NCI-H2029 (cell line): ENCODE measurements around the gene UFC1.

ENCODE experiments used
- DNase-seq: peaks from one replicate; lab custom pipeline; 2025; lab: John Stamatoyannopoulos, UW

Gene UFC1

DNA sequence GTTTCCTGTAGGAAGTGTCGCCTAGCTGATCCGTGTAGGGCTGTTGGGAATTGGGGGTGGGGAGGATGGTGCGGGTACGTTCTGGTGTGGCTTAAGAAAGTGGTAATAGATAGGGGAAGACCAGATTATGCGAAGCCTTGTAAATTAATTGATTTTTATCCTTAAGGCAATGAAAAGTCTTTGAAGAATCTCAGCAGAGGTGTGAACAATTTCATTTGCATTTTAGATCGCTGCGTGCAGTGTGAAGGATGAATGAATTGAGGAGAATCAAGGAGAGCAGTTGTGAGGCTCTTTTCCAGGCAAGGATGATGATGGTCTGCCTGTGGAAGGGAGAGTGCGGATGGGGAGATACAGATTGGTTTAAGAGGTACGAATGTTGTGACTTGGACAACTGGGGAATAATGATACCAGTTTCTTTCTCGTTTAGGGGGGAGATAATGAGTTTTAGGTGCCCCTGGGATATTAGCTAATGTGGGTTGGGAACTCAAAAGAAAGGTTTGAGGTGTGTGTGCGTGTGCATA is 20.5 kb upstream of the UFC1 start:
- DNase-seq = no peak

DNA sequence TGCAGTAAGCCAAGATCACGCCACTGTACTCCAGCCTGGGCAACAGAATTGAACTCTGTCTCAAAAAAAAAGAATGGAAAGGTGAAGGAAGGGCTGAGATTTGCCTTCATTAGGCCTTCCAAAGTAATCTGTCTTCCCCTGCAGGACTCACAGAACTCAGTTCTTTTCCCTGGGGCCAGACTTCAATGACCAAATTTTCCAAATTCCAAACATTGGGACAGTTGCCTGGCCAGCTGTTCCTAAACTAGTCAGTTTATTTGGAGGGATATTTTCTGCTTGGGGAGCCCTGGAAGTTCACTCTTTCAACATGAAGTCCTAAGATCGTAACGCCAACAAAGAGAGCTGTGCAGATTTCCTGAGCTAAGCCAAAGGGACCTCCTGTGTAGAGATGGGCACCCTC is 15.9 kb upstream of the UFC1 start:
- no peak for DNase-seq

DNA sequence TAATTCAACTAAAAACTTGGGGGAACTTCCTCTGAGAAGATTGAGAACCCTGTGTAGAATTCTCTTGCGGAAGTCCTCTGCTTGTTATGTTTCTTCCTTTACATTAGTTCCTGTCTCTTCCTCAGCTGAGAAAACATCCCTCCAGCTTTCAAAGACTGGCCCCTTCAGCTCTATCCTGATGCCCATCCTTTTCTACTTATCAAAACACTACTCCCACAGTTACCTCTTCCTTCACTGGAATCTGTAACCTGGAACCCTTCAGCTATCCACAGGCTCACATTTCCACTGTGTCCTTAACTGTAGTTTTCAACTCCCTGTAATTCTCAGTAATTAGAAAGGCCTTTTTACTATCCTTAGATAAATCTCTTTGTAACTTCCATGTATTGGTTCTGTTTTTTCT is 15.3 kb upstream of the UFC1 start:
- DNase-seq = no peak

DNA sequence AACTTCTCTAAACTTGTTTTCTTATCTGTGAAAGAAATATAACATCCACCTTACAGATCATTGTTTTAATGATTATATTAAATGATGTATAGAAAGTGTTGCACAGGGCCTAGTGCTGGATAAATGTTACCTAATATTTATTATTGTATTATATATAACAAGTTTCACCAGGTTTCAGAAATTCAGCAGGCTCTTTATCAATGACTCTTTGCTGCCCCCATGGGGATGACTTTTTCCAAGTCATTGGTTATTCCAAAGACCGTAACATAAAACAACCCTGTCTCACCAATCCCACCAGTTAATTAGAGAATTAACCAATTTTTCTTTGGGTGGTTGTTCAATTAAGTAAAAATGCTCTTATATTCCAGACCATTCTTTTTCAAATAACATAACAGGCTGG is 14.0 kb upstream of the UFC1 start:
- no peak for DNase-seq

DNA sequence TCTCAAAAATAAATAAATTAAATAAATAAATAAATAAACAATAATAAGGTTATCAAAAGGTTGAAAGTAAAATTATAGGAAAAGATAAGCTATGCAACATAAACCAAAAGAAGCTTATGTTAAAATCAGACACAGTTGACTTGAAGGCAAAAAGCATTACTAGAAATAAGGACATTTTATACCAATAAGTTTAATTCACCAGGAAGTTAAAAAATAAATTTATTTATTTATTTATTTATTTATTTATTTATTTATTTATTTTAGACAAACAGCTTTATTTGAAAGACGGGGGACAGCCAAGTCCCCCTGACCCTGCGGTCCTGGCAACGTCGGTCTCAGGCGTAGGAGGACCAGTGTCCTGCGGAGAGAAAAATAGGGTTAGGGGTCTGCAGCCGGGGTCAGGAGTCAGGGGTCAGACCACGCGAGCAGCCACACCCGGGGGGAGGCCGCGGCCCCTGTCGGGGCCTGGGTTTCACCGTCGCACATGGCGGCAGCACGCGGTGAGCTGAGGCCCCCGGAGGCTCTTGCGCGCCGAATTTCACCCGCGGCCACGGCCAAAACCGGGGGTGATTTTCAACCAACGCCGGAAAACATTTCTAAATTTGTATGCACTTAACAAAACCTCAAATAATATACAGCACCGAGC is 12.9 kb upstream of the UFC1 start:
- DNase-seq = no peak

DNA sequence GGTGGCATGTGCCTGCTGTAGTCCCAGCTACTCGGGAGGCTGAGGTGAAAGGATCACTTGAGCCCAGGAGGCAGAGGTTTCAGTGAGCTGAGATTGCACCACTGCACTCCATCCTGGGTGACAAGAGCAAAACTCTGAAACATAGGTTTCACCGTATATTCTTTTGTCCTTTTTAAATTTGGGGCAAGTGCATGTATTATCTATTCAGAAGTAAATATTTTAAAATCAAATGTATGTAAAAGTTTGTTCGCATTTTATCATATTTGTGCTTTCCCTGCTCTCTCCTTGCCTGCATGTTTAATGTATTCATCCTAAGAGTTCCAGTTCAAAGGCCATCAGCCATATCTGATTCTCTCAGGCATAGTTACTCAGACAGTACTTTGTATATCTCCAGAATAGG is 7.9 kb upstream of the UFC1 start:
- no peak for DNase-seq

DNA sequence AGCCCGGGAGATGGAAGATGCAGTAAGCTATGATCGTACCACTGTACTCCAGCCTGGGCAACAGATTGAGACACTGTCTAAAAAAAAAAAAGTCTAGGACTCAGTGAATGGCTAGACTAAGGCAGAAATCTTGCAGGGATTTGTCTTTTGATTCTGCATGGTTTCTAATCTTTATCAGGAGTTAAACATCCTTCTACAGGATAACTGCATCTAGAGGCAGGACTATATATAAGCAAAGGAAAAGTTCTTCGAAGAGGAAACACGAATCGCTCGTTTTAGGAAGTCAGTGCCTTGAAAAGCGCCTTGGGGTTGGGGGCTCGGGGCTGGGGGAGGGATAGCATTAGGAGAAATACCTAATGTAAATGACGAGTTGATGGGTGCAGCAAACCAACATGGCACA is 602 bp upstream of the UFC1 start:
- no peak for DNase-seq

DNA sequence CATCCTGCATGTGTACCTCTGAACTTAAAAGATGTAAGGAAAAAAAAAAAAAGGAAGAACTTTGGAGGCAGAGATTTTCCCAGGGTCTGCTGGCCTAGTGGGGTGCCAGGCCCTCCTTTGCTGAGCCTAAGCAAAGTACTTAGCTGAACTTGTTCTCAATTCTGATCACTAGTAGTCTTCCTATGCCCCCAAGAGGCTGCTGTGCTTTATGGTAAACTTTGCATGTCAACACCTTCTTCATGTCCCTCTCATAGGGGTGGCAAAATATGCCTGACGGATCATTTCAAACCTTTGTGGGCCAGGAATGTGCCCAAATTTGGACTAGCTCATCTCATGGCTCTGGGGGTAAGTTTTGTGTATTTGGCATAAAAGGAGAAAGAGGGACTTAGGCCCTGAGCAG is 4.1 kb downstream of the UFC1 start:
- DNase-seq = no peak

DNA sequence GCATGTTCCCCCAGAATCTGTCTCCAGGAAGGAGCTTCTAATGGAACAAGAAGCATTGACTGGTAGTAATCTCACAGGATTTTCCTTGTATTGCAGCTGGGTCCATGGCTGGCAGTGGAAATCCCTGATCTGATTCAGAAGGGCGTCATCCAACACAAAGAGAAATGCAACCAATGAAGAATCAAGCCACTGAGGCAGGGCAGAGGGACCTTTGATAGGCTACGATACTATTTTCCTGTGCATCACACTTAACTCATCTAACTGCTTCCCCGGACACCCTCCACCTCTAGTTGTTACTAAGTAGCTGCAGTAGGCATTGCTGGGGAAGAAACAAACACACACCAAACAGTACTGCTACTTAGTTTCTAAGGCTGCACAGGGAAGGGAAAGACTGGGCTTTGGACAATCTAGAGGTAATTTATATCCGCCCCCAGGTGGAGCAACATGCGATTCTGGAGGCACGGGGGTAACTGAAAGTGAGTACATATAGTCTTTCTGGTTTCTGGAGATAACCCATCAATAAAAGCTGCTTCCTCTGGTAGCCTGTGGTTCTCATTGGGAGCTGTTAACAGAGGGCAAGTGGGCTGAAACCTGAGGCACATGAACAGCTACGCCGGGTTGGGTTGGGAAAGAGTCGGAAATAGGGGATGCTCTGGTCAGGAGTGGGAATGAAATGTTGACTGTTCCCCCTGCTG is 4.7 kb downstream of the UFC1 start:
- DNase-seq = no peak

DNA sequence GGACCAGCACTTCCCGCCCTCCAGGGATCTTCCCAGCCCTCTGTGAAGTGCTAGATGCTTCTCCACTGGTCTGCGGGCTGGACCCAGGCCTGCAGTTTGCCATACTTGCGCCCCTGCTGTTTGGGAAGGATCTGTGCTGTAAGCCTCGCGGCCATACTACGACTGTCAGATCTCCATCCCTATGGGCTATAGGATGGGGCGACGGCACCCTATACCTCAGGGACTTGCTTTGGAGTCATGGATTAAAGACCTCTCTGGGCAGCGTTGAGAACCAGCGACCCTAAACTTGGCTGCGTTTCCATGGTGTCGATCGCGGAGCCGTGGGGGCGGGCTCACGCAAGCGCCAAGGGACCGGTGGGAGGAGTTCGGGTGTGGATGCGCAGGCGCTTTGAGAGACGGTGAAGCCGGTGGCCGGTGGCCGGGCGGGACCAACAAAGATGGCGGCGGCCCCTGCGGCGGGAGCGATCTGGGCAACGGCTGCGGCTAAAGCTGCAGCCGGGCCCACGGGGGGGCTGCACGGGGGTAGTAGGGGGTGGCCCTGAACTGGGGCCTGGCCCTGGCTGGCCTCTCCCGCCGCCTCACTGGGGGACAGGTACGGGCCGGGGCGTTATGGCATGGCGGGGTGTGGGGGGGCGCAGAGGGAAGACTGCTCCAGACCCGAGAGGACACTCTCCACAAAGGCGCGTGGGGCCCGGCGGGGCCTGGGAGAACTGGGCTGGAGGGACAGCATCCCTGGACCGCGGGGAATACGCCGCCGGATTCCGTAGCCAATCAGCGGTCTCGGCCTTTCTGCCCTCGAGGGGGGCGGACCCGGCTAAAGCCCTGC is 5.5 kb downstream of the UFC1 start, which contains the start of gene USP21:
TSS of gene USP21 (plus strand) at position 414 of the 826 bp plus-strand sequence. CDS start 1,141 bp downstream, outside the sequence.
- peak; percentile 84 for DNase-seq

DNA sequence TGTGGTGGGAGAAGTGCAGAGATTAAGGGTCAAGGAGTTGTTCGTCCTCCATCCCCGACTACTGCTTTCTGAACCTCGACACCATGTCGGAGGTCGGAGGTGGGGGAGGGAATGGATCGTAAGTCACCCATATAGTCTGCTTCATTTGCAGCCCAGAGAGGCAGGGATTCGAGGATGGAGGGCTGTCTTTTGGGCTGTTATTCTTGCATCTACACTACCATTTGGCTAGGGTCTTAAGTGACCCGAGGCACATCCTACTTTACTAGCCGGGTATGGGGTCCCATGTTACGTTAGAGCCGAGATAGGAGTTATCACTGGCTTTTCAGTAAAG is 6.1 kb downstream of the UFC1 start:
- DNase-seq = no peak

DNA sequence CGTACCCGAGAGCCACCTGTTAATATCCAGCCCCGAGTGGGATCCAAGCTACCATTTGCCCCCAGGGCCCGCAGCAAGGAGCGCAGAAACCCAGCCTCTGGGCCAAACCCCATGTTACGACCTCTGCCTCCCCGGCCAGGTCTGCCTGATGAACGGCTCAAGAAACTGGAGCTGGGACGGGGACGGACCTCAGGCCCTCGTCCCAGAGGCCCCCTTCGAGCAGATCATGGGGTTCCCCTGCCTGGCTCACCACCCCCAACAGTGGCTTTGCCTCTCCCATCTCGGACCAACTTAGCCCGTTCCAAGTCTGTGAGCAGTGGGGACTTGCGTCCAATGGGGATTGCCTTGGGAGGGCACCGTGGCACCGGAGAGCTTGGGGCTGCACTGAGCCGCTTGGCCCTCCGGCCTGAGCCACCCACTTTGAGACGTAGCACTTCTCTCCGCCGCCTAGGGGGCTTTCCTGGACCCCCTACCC is 6.9 kb downstream of the UFC1 start:
- DNase-seq = no peak

DNA sequence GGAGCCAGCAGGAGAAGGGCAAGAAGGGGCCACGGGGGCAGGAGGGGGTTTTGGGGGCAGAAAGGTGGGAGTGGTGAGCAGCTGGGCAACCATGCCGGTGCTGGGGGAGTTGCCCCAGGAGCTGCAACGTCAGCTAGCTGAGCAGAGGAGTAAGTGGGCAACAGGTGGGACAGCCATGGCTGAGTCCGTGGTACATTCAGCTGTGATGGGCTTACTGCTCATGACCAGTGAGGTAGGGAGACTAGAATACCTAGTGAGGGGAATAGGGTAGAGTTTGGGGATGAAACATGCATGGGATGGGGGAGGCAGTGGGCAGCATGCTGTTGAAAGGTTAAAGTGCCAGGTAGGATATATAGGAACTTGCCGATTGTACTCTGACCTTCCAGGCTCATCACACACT is 7.9 kb downstream of the UFC1 start:
- DNase-seq = no peak

DNA sequence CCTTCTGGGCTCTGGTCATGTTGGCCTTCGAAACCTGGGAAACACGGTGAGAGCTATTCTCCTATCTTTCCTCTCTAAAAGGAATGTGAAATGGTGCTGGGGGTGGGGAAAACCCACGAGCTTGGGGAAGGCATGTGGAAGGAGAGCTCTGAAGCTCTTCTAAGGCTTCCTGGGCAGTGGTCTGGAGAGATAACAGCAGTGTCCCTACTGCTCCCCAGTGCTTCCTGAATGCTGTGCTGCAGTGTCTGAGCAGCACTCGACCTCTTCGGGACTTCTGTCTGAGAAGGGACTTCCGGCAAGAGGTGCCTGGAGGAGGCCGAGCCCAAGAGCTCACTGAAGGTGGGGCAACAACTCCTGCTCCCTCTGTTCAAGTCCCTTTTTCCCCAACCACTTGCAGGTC is 8.3 kb downstream of the UFC1 start:
- DNase-seq = no peak

DNA sequence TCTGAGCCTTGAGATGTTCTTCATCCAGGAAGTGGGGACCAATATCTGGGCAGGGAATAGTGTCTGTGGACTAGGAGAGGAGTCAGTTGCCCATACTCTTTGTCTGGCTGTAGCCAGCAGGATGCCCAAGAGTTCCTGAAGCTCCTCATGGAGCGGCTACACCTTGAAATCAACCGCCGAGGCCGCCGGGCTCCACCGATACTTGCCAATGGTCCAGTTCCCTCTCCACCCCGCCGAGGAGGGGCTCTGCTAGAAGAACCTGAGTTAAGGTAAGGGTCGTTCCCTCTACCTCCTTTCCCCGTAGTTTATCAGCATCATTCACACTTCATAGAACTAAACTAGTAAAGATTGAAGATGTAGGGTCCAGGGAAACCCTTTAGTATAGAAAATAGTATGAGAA is 9.0 kb downstream of the UFC1 start:
- DNase-seq = no peak

DNA sequence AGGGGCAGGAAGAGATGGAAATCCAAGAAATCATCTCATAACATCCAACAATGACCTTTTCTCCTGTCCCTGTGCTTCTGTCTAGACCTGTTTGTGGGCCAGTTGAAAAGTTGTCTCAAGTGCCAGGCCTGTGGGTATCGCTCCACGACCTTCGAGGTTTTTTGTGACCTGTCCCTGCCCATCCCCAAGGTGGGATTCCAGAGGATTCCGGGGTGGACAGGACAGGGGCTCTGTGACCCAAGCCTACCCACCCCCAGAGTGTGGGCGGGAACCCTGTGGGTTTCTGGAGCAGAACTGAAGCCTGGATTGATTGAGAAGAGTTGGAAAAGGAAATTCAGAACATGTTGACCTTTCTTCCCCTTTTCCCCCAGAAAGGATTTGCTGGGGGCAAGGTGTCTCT is 10.0 kb downstream of the UFC1 start:
- DNase-seq = no peak

DNA sequence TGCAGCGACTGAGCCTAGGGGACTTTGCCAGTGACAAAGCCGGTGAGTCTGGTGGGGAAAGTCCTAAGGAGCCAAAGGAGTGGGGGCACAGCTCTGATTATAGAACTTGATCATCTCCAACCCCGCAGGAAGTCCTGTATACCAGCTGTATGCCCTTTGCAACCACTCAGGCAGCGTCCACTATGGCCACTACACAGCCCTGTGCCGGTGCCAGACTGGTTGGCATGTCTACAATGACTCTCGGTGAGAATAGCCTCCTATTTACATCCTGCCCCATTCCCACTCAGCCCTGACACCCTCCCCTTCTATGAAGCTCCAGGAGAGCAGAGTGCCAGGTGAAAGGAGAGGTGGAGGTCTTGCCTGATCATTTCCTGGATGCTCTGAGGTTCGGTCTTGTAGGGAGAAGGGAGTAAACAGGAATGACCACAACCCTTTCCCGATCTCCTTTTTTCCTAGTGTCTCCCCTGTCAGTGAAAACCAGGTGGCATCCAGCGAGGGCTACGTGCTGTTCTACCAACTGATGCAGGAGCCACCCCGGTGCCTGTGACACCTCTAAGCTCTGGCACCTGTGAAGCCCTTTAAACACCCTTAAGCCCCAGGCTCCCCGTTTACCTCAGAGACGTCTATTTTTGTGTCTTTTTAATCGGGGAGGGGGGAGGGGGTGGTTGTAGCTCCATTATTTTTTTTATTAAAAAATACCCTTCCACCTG is 11.3 kb downstream of the UFC1 start:
- DNase-seq = no peak

DNA sequence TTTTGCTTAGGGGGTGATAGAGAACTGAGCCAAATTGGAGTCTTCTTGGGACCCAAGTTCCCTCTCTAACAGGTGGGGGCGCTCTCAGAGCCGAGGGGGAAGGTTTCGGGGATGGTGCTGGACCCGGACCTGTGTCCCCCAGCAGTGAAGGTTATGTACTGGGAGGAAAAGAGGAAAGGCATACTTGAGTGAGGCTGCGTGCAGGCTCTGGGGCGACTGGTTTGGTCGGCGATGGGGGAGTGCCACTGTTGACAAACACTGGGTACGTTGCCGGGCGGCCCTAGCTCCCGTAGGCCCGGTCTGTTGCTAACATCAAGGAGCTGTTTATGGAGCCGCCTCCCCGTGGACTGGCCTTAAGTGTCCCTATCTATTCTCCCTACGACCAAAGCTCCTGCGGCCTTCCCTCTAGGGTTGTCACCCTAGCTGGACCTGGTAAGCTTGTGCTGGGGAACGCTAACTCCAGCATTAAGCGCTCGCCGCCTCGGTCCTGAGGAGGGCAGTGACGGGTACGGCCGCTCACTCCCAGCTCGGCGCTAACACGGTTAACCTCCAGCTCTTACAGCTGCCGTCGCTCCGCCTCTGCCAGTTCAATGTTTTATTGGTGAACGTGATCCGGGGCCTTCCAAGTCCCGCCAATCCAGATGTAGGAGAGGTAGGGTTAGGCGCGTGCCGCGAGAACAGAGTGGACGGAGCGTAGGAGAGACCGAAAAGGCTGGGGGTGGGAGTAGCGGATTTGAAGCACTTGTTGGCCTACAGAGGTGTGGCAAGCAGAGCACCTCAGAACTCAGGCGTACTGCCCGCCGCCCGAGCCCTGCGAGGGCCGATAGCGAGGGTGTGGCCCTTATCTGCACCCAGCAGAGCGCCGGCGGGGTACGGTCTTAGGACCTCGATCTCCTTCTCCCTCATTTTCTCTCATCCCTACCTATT is 12.2 kb downstream of the UFC1 start, which contains the start of gene PPOX:
TSS of gene PPOX (plus strand) at position 685 of the 927 bp plus-strand sequence. CDS start 422 bp downstream, outside the sequence.
- DNase-seq = peak; percentile 96

DNA sequence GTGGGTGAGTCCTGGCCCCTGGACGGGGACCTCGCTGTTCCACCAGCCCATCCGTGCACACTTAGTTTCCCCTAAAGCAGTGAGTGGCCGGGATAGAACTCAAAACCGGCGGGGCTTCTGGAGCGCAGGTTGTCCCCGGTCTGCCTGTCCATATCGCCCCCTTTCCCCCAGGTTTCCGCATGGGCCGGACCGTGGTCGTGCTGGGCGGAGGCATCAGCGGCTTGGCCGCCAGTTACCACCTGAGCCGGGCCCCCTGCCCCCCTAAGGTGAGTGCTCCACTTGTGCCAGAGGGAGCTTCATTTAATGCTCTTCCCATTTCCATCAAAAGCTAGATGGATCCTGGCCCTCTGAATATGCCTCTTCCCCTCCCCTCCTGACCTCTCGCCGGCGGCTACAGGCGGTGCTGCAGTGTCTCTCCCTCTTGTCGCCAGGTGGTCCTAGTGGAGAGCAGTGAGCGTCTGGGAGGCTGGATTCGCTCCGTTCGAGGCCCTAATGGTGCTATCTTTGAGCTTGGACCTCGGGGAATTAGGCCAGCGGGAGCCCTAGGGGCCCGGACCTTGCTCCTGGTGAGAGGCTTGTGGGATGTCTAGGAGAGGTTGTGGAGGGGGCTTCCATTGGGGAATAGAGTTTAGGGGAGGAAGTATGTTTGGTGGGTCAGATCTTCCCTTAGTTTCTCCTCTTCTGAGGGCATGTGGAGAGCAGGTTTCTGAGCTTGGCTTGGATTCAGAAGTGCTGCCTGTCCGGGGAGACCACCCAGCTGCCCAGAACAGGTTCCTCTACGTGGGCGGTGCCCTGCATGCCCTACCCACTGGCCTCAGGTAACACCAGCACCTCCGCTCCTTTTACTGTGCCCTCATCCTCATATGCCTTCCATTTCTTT is 13.1 kb downstream of the UFC1 start:
- DNase-seq = no peak

DNA sequence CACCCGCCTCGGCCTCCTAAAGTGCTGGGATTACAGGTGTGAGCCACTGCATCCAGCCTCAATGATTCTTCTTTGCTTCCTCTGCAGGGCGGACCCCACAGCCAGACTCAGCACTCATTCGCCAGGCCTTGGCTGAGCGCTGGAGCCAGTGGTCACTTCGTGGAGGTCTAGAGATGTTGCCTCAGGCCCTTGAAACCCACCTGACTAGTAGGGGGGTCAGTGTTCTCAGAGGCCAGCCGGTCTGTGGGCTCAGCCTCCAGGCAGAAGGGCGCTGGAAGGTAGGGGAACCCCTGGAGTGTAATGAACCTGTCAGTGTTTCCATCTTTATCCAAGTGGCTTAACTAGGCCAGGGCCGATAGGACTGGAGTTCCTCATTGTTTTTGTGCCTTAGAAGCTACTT is 15.1 kb downstream of the UFC1 start:
- no peak for DNase-seq
